GM23338 (cell line): ENCODE data around the gene TRMT11.

ENCODE experiments used
- EZH2 ChIP-seq: fragments of 200-600 bp; sonication (generic); IDR thresholded peaks from one replicate; pipeline ENCODE4 v1.8.0; 2017; ENCODE audit warnings: antibody characterized with exemption, mild to moderate bottlenecking, low read depth; ENCODE audit not compliant: unreplicated experiment
- EZH2phosphoT487 ChIP-seq: fragments of 200-600 bp; sonication (generic); IDR thresholded peaks from one replicate; pipeline ENCODE4 v1.8.1; 2018; ENCODE audit warnings: antibody characterized with exemption; ENCODE audit not compliant: unreplicated experiment
- POLR2AphosphoS5 ChIP-seq: IDR thresholded peaks from 2 replicates; pipeline ENCODE4 v1.6.1; 2016; ENCODE audit warnings: antibody characterized with exemption, low read depth
- TF ChIP-seq, protein P1 (sequence below), 2 experiments: fragments of 200-600 bp in 1 of 2; sonication (generic) in 1 of 2; conservative IDR thresholded peaks; 2 replicates each; pipeline versions ENCODE4 v1.5.1 to v1.6.1; 2016 to 2017; ENCODE audit warnings: antibody characterized with exemption in 2 of 2, low read depth in 2 of 2, mild to moderate bottlenecking in 2 of 2, moderate library complexity in 1 of 2

DNA sequence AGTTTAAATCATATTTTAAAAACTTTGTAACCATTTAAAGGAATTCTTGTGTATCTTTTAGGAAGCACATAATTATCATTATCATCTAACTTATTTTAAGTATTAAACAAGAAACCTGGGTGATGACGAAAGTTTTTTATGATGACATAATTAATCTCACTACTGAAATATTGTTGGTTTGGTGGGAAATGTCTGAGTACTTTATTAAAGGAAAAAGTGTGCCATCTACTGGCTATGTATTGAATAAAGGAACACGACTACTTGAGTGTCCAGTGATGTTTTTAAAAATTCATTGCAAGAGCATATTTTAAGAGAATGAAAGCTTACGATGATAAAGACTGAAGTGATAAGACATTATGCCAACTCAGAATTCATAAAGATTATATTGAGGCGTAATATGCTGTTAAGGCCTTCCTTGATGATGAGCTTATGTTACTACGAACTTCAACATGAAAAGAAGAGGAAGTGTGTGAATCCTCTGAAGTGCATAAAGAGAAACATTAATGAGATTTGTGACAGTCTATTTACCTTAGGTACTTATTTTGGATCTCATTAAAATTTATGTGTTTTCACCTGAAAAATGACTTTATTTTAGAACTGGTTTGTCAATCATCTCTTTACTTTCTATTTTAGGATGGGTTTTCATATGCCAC is 12.0 kb upstream of the TRMT11 start:
- TF ChIP-seq, protein P1, sequence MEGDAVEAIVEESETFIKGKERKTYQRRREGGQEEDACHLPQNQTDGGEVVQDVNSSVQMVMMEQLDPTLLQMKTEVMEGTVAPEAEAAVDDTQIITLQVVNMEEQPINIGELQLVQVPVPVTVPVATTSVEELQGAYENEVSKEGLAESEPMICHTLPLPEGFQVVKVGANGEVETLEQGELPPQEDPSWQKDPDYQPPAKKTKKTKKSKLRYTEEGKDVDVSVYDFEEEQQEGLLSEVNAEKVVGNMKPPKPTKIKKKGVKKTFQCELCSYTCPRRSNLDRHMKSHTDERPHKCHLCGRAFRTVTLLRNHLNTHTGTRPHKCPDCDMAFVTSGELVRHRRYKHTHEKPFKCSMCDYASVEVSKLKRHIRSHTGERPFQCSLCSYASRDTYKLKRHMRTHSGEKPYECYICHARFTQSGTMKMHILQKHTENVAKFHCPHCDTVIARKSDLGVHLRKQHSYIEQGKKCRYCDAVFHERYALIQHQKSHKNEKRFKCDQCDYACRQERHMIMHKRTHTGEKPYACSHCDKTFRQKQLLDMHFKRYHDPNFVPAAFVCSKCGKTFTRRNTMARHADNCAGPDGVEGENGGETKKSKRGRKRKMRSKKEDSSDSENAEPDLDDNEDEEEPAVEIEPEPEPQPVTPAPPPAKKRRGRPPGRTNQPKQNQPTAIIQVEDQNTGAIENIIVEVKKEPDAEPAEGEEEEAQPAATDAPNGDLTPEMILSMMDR (conservative IDR thresholded peaks at IDR 0.05; ENCODE audit: low read depth in 2 of 2) = peak in 1 of 2 experiments; percentile 69; a peak in 3 of 4 replicates
- TF ChIP-seq EZH2phosphoT487 (no peak), EZH2 (no peak), POLR2AphosphoS5 (no peak)
